ENCODE results near the gene HSDL1. TPM values are rescaled to one million over a fixed set of nuclear protein-coding genes. Genes with fewer than 3 reads are reported as not detected.

Gene HSDL1
- total and polyA plus RNA-seq, 10 of the 15 experiments (the other 5 are each of a cell fraction or from before 2014, with no cell fraction given): 2.0 to 13.4 (median 5.6) TPM

DNA sequence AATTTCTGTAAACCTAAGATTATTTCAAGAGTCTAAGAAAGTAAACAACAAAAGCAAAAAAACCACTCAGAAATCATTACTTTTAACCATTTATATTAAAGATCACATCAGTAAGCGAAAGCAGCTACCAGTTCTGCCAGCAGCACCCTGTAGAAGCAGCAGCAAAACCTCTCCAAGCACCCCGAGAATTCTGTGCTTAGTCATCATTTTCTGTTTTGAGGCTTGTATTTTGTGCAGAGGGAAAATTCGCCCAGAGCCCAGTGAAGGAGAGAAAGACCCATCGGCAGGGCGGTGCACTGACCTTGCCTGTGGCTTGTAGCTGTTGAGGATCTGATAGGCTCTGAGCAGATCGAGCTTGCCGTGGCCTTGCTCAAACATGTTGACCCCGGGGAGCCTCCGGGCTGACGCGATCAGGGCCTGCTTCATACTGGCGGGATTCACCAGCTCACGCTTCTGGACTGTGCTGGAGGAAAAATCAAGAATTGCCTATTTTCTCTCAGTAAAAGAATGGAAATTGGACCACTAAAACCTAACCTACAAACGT lies 63.5 kb downstream of the HSDL1 start:
- ChIA-PET RAD21 (ENCODE audit: unreplicated experiment) (interaction anchor here (1.5 kb wide), 1 partner anchor 105 kb away, joined by 6 read pairs; the partner anchor contains the start of gene TAF1C), SMC1A (ENCODE audit: uncharacterized antibody, unreplicated experiment) (no interaction called here), POLR2A (no interaction called here), CTCF (interaction anchor here (1.0 to 1.1 kb wide), 2 partner anchors 105 to 425 kb away, joined by 3 to 4 read pairs; partner anchors contain the start of gene TAF1C)
- BruUV-seq (replicated peaks): no TSS peak
- H3K27ac ChIP-seq (ENCODE audit: control insufficient read depth, insufficient read depth): no peak overlapping the region
- H2AFZ ChIP-seq (ENCODE audit: control insufficient read depth, low read depth, low read length): no peak overlapping the region
- H3K4me1 ChIP-seq (ENCODE audit: control insufficient read depth, insufficient read depth, low read length): peaks cover 16% of the 10 kb centered on the region
- H3K9ac ChIP-seq (ENCODE audit: control insufficient read depth, insufficient read depth, low read length): no peak overlapping the region
- H3K4me3 ChIP-seq: no peak overlapping the region
- peaks cover 14 to 30% of the 10 kb centered on the region in 2 experiments for H3K36me3 ChIP-seq (ENCODE audit: control insufficient read depth in 2 of 2, insufficient read depth in 2 of 2, low read length in 1 of 2)
- no peak for ATAC-seq
- intact Hi-C loops (cut with micrococcal nuclease; ENCODE audit: unreplicated experiment) (loop anchor here (5.0 kb wide), 1 partner anchor 406 kb away; no protein-coding TSS in a partner anchor), in situ Hi-C loops (cut with MboI) (no loop called here)
- H3K4me2 ChIP-seq (ENCODE audit: control insufficient read depth, insufficient read depth): no peak overlapping the region
- WGBS (ENCODE audit: insufficient coverage, insufficient replicate concordance, low lambda C conversion rate, missing lambda C conversion rate): 98% methylated on average over 14 of the region's 14 CpGs
- H3K9me3 ChIP-seq (replicated peaks; ENCODE audit: control insufficient read depth, insufficient read depth, low read length): no peaks in the 10 kb centered on the region
- no peaks in the 10 kb centered on the region for H3K79me2 ChIP-seq (ENCODE audit: control insufficient read depth, insufficient read depth, low read length)
- no peaks in the 10 kb centered on the region for H4K20me1 ChIP-seq (ENCODE audit: control insufficient read depth, insufficient read depth)
- DNase-seq (ENCODE audit: low read depth, low spot score): no peak
- no peaks in the 10 kb centered on the region for H3K27me3 ChIP-seq (replicated peaks in 1 of 2; ENCODE audit: control insufficient read depth in 2 of 2, insufficient read depth in 2 of 2, low read length in 1 of 2)
- no peak for FAIRE-seq
- no peak for TF ChIP-seq ATF7 (IDR thresholded peaks at IDR 0.05; ENCODE audit: low read depth)
- no peak for TF ChIP-seq ZNF622 (IDR thresholded peaks at IDR 0.05)
- no peak for TF ChIP-seq SUZ12 (IDR thresholded peaks at IDR 0.05; ENCODE audit: unreplicated experiment)
- TF ChIP-seq, protein P1, sequence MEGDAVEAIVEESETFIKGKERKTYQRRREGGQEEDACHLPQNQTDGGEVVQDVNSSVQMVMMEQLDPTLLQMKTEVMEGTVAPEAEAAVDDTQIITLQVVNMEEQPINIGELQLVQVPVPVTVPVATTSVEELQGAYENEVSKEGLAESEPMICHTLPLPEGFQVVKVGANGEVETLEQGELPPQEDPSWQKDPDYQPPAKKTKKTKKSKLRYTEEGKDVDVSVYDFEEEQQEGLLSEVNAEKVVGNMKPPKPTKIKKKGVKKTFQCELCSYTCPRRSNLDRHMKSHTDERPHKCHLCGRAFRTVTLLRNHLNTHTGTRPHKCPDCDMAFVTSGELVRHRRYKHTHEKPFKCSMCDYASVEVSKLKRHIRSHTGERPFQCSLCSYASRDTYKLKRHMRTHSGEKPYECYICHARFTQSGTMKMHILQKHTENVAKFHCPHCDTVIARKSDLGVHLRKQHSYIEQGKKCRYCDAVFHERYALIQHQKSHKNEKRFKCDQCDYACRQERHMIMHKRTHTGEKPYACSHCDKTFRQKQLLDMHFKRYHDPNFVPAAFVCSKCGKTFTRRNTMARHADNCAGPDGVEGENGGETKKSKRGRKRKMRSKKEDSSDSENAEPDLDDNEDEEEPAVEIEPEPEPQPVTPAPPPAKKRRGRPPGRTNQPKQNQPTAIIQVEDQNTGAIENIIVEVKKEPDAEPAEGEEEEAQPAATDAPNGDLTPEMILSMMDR (IDR thresholded peaks at IDR 0.05 in 2 of 3, conservative IDR thresholded peaks at IDR 0.05 in 1 of 3; ENCODE audit: control insufficient read depth in 2 of 3, extremely low read depth in 1 of 3, insufficient read depth in 1 of 3, low read depth in 3 of 3, low read length in 3 of 3): no peak
- TF ChIP-seq ZSCAN29 (IDR thresholded peaks at IDR 0.05): no peak
- no peak for TF ChIP-seq ZBTB33 (IDR thresholded peaks at IDR 0.05)
- TF ChIP-seq ATF2 (IDR thresholded peaks at IDR 0.05; ENCODE audit: low read length): no peak
- no peak for TF ChIP-seq IRF5 (IDR thresholded peaks at IDR 0.05; ENCODE audit: borderline replicate concordance)
- no peak for TF ChIP-seq MAX (IDR thresholded peaks at IDR 0.05; ENCODE audit: low read depth, low read length)
- TF ChIP-seq ZBTB40 (IDR thresholded peaks at IDR 0.05; ENCODE audit: borderline replicate concordance): no peak
- TF ChIP-seq ZNF207 (IDR thresholded peaks at IDR 0.05; ENCODE audit: borderline replicate concordance): no peak
- TF ChIP-seq RELA (IDR thresholded peaks at IDR 0.05; ENCODE audit: borderline replicate concordance, partially characterized antibody): no peak
